IMR-90 (cell line): ENCODE measurements around the gene ZRSR2. TPM values are rescaled to one million over a fixed set of nuclear protein-coding genes. Genes with fewer than 3 reads are reported as not detected.

Source experiments
- ATAC-seq: fragments of 200-7000 bp; cut with Tn5 transposase; 2 replicates; pipeline ENCODE4 v1.9.1; 2020; ENCODE audit warnings: low read depth, mild to moderate bottlenecking, moderate library complexity
- BruUV-seq: library from RNA; stranded (reverse); fragments of 400-500 nt; replicated peaks from 2 replicates; lab custom pipeline; 2021; lab: Mats Ljungman, UMichigan
- CTCF ChIA-PET: fragments of 300-600 bp; formaldehyde crosslinking; extraction: SDS; loops from one replicate; lab custom pipeline; 2021; ENCODE audit warnings: antibody characterized with exemption; lab: Yijun Ruan, JAX
- POLR2A ChIA-PET: fragments of 300-600 bp; sonication (Branson Sonifier 250); formaldehyde crosslinking; loops from one replicate; lab custom pipeline; 2022; ENCODE audit warnings: antibody characterized with exemption; ENCODE audit not compliant: unreplicated experiment; lab: Charles Lee
- DNase-seq: peaks from one replicate; pipeline ENCODE4 v3.0.0; 2013
- H2AFZ ChIP-seq: replicated peaks from 2 replicates; pipeline ENCODE3; 2013; ENCODE audit warnings: low read length, mild to moderate bottlenecking; ENCODE audit not compliant: poor library complexity
- H2AK5ac ChIP-seq: 2 replicates; pipeline ENCODE4 v1.6.1; 2013; ENCODE audit warnings: low read depth, low read length, inconsistent platforms
- H2AK9ac ChIP-seq: replicated peaks from 2 replicates; pipeline ENCODE3; 2013; ENCODE audit warnings: mild to moderate bottlenecking, low read depth, low read length, moderate library complexity; ENCODE audit not compliant: poor library complexity
- H2BK120ac ChIP-seq: 2 replicates; pipeline ENCODE4 v1.6.1; 2013; ENCODE audit warnings: low read depth, low read length, inconsistent platforms
- H2BK15ac ChIP-seq: 3 replicates; pipeline ENCODE4 v1.6.1; 2013; ENCODE audit warnings: low read depth, low read length, inconsistent platforms
- H2BK20ac ChIP-seq: 2 replicates; pipeline ENCODE4 v1.6.1; 2013; ENCODE audit warnings: low read depth, mild to moderate bottlenecking, inconsistent platforms, low read length, moderate library complexity
- H2BK5ac ChIP-seq: 2 replicates; pipeline ENCODE4 v1.6.1; 2013; ENCODE audit warnings: mild to moderate bottlenecking, low read depth, low read length, inconsistent platforms; ENCODE audit not compliant: poor library complexity, severe bottlenecking
- H3K14ac ChIP-seq: replicated peaks from 2 replicates; pipeline ENCODE4 v1.6.1; 2013; ENCODE audit warnings: low read depth, low read length, inconsistent platforms
- H3K18ac ChIP-seq: 2 replicates; pipeline ENCODE4 v1.6.1; 2013; ENCODE audit warnings: low read depth, low read length, control low read depth
- H3K23ac ChIP-seq: 2 replicates; pipeline ENCODE4 v1.6.1; 2013; ENCODE audit warnings: low read depth, low read length, inconsistent platforms
- H3K27ac ChIP-seq: 2 replicates; pipeline ENCODE4 v1.5.1; 2013; ENCODE audit warnings: mild to moderate bottlenecking, control low read depth, low read length; ENCODE audit not compliant: insufficient read depth
- H3K27me3 ChIP-seq: 2 replicates; pipeline ENCODE4 v1.6.1; 2013; ENCODE audit warnings: low read length; ENCODE audit not compliant: control insufficient read depth, insufficient read depth
- H3K36me3 ChIP-seq: 2 replicates; pipeline ENCODE4 v1.6.1; 2013; ENCODE audit warnings: low read length, mixed read lengths; ENCODE audit not compliant: control insufficient read depth, insufficient read depth
- H3K4ac ChIP-seq: 2 replicates; pipeline ENCODE4 v1.6.1; 2013; ENCODE audit warnings: low read depth, low read length, inconsistent platforms
- H3K4me1 ChIP-seq: 2 replicates; pipeline ENCODE4 v1.6.1; 2013; ENCODE audit warnings: low read length, mixed read lengths; ENCODE audit not compliant: control insufficient read depth, insufficient read depth
- H3K4me2 ChIP-seq: 2 replicates; pipeline ENCODE4 v1.6.1; 2013; ENCODE audit warnings: low read depth, mild to moderate bottlenecking, control low read depth, low read length, moderate library complexity
- H3K4me3 ChIP-seq: 2 replicates; pipeline ENCODE4 v1.5.1; 2013; ENCODE audit warnings: low read depth, mild to moderate bottlenecking, control low read depth, low read length, moderate library complexity; ENCODE audit not compliant: insufficient read depth
- H3K56ac ChIP-seq: 2 replicates; pipeline ENCODE4 v1.6.1; 2013; ENCODE audit warnings: low read length, inconsistent platforms; ENCODE audit not compliant: insufficient read depth; ENCODE audit errors: extremely low read depth
- H3K79me1 ChIP-seq, 2 experiments: 2 replicates each; pipeline ENCODE4 v1.6.1; 2013; ENCODE audit warnings: low read length in 2 of 2, inconsistent platforms in 1 of 2, low read depth in 1 of 2
- H3K9ac ChIP-seq: 2 replicates; pipeline ENCODE4 v1.6.1; 2013; ENCODE audit warnings: low read depth, low read length, control low read depth
- H3K9me1 ChIP-seq: 2 replicates; pipeline ENCODE4 v1.6.1; 2013; ENCODE audit warnings: low read length, inconsistent platforms; ENCODE audit not compliant: insufficient read depth
- H3K9me3 ChIP-seq: 2 replicates; pipeline ENCODE4 v1.6.1; 2013; ENCODE audit warnings: low read length; ENCODE audit not compliant: control insufficient read depth, insufficient read depth
- H4K20me1 ChIP-seq: 2 replicates; pipeline ENCODE4 v1.6.1; 2013; ENCODE audit warnings: low read length, inconsistent platforms; ENCODE audit not compliant: insufficient read depth
- H4K5ac ChIP-seq: 2 replicates; pipeline ENCODE4 v1.6.1; 2013; ENCODE audit warnings: mild to moderate bottlenecking, low read depth, low read length, control low read depth
- H4K8ac ChIP-seq, 2 experiments: 2 replicates each; pipeline ENCODE4 v1.6.1; 2013; ENCODE audit warnings: low read depth in 2 of 2, low read length in 2 of 2, control low read depth in 1 of 2, inconsistent platforms in 1 of 2
- H4K91ac ChIP-seq: 2 replicates; pipeline ENCODE4 v1.6.1; 2013; ENCODE audit warnings: low read depth, low read length, inconsistent platforms; ENCODE audit not compliant: insufficient read depth
- CHD1 ChIP-seq: IDR thresholded peaks from 2 replicates; pipeline ENCODE4 v1.6.1; 2012; ENCODE audit warnings: low read depth, low read length, improper control_type of control experiment
- FOS ChIP-seq: fragments of 150-350 bp; IDR thresholded peaks from 2 replicates; pipeline ENCODE4 v1.6.1; 2016; ENCODE audit warnings: low read depth, low read length
- MXI1 ChIP-seq: IDR thresholded peaks from 2 replicates; pipeline ENCODE4 v1.6.1; 2012; ENCODE audit warnings: low read depth, mild to moderate bottlenecking, low read length, moderate library complexity, borderline replicate concordance
- NFE2L2 ChIP-seq: fragments of 150-350 bp; IDR thresholded peaks from 2 replicates; pipeline ENCODE4 v1.6.1; 2016; ENCODE audit warnings: low read depth, mild to moderate bottlenecking, low read length
- RCOR1 ChIP-seq: IDR thresholded peaks from 2 replicates; pipeline ENCODE4 v1.6.1; 2012; ENCODE audit warnings: mild to moderate bottlenecking, low read length, improper control_type of control experiment; ENCODE audit not compliant: insufficient replicate concordance
- SMC3 ChIP-seq: fragments of 150-350 bp; IDR thresholded peaks from 2 replicates; pipeline ENCODE4 v1.6.1; 2016; ENCODE audit warnings: low read depth, mild to moderate bottlenecking, antibody characterized with exemption, low read length, moderate library complexity
- WGBS, 2 experiments: methylation state at CpG; one replicate each; pipeline versions ENCODE4 v1.1.5 to v1.1.7; 2013; ENCODE audit warnings: missing lambda C conversion rate in 2 of 2; ENCODE audit not compliant: insufficient read length in 1 of 2; ENCODE audit errors: extremely low coverage in 2 of 2; 5-methylcytosine and 5-hydroxymethylcytosine counted together
- dilution Hi-C: fragments of 300-500 bp; cut with HindIII; formaldehyde crosslinking; loops from one replicate; pipeline ENCODE4 v1.14.3; 2018; ENCODE audit warnings: low sequenced_read_pairs; ENCODE audit not compliant: unreplicated experiment
- in situ Hi-C: fragments of 300-500 bp; cut with MboI; formaldehyde crosslinking; loops from 3 replicates; pipeline ENCODE4 v1.14.3; 2019; ENCODE audit warnings: low sequenced_read_pairs, inconsistent platforms, mixed read lengths
- intact Hi-C: fragments of 100-400 bp; cut with micrococcal nuclease; formaldehyde crosslinking; loops from 2 replicates; pipeline ENCODE4 v1.10.0; 2022
- polyA plus RNA-seq, 3 experiments: library from polyadenylated mRNA; depleted of rRNA; stranded (reverse); fragments of >200 nt; gene quantifications; 2 replicates each; pipeline ENCODE4 v1.2.3, GENCODE V29; 2012; ENCODE audit warnings: low replicate concordance in 1 of 3
- total RNA-seq: library from RNA; depleted of rRNA; stranded (reverse); fragments of >200 nt; gene quantifications from 2 replicates; pipeline ENCODE4 v1.2.3, GENCODE V29; 2012
- TF ChIP-seq, protein P1 (sequence below): fragments of 150-350 bp; IDR thresholded peaks from 2 replicates; pipeline ENCODE4 v1.6.1; 2017; ENCODE audit warnings: mild to moderate bottlenecking, antibody characterized with exemption, low read length, low read depth

ZRSR2 gene
- total and polyA plus RNA-seq, 2 of the 4 experiments (the other 2 are of a cell fraction): 4.7 to 11.3 TPM

- no peak for ATAC-seq
- no peak overlapping the region for H2AK5ac ChIP-seq
- peak overlapping the region; percentile 27 for H2AFZ ChIP-seq
- H3K18ac ChIP-seq: no peak overlapping the region
- H3K9me3 ChIP-seq: no peaks in the 10 kb centered on the region
- H2BK120ac ChIP-seq: no peak overlapping the region
- no peaks in the 10 kb centered on the region for H3K9me1 ChIP-seq
- ChIA-PET CTCF (no interaction called here), POLR2A (no interaction called here)
- dilution Hi-C loops (no loop called here), in situ Hi-C loops (no loop called here), intact Hi-C loops (loop anchor here (10.0 kb wide), 1 partner anchor 183 kb away; no protein-coding TSS in a partner anchor)
- no peak for DNase-seq
- no peak overlapping the region for H3K9ac ChIP-seq
- H2BK5ac ChIP-seq: no peak overlapping the region
- H3K4ac ChIP-seq: no peak overlapping the region
- no peak for TF ChIP-seq RCOR1
- TF ChIP-seq SMC3: no peak
- TF ChIP-seq MXI1: no peak
- no peak for TF ChIP-seq CHD1
- TF ChIP-seq, protein P1, sequence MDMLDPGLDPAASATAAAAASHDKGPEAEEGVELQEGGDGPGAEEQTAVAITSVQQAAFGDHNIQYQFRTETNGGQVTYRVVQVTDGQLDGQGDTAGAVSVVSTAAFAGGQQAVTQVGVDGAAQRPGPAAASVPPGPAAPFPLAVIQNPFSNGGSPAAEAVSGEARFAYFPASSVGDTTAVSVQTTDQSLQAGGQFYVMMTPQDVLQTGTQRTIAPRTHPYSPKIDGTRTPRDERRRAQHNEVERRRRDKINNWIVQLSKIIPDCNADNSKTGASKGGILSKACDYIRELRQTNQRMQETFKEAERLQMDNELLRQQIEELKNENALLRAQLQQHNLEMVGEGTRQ: no peak
- TF ChIP-seq FOS: no peak
- no peak for TF ChIP-seq NFE2L2
- H3K27me3 ChIP-seq: peaks cover 6% of the 10 kb centered on the region; the same call in 1 of the 2 replicates
- no peak overlapping the region for H3K14ac ChIP-seq
- BruUV-seq: no TSS peak
- no peaks in the 10 kb centered on the region for H4K20me1 ChIP-seq
- WGBS, 2 experiments: no CpG with 5 or more reads among the region's 1 CpG
- H3K4me1 ChIP-seq: no peaks in the 10 kb centered on the region
- H2BK20ac ChIP-seq: no peak overlapping the region
- H3K23ac ChIP-seq: no peak overlapping the region
- H3K4me3 ChIP-seq: no peak overlapping the region
- H2BK15ac ChIP-seq: no peak overlapping the region
- H4K8ac ChIP-seq: no peak overlapping the region
- peaks cover 0 to 6% of the 10 kb centered on the region in 2 experiments; a peak in 1 of 4 replicates for H3K79me1 ChIP-seq
- H3K56ac ChIP-seq: no peak overlapping the region
- H4K91ac ChIP-seq: no peak overlapping the region
- H2AK9ac ChIP-seq: no peak overlapping the region
- H3K4me2 ChIP-seq: no peak overlapping the region
- H4K5ac ChIP-seq: no peak overlapping the region
- no peaks in the 10 kb centered on the region for H3K36me3 ChIP-seq
- H3K27ac ChIP-seq: no peak overlapping the region
Measured at GRCh38 chrX:15858051-15858450, 67.8 kb downstream of the ZRSR2 start.
